Osteoblast (primary cell): Measurements from ENCODE around the gene TCF25. TPM values are rescaled to one million over a fixed set of nuclear protein-coding genes. Genes with fewer than 3 reads are reported as not detected.

Experiments used
- DNase-seq: peaks from one replicate; pipeline ENCODE4 v3.0.0; 2011; ENCODE audit warnings: low spot score, mixed read lengths; ENCODE audit not compliant: insufficient read length; ENCODE audit errors: missing footprints
- H2AFZ ChIP-seq: 2 replicates; pipeline ENCODE4 v1.6.0; 2011; ENCODE audit warnings: mild to moderate bottlenecking, low read length
- H3K27ac ChIP-seq: 2 replicates; pipeline ENCODE4 v1.5.1; 2011; ENCODE audit warnings: mild to moderate bottlenecking, low read depth, low read length, moderate library complexity
- H3K27me3 ChIP-seq: 2 replicates; pipeline ENCODE4 v1.6.0; 2012; ENCODE audit warnings: mild to moderate bottlenecking, control low read depth, inconsistent platforms, low read length, moderate library complexity; ENCODE audit not compliant: insufficient read depth
- H3K36me3 ChIP-seq: 2 replicates; pipeline ENCODE4 v1.5.1; 2011; ENCODE audit warnings: mild to moderate bottlenecking, low read length, control low read depth, moderate library complexity; ENCODE audit not compliant: insufficient read depth
- H3K4me1 ChIP-seq: 2 replicates; pipeline ENCODE4 v1.5.1; 2011; ENCODE audit warnings: mild to moderate bottlenecking, low read length, control low read depth, moderate library complexity; ENCODE audit not compliant: insufficient read depth
- H3K4me2 ChIP-seq: 2 replicates; pipeline ENCODE4 v1.6.0; 2011; ENCODE audit warnings: mild to moderate bottlenecking, low read length; ENCODE audit not compliant: insufficient read depth
- H3K4me3 ChIP-seq: fragments of 200-600 bp; sonication (generic); 3 replicates; pipeline ENCODE4 v1.5.1; 2012; ENCODE audit warnings: mild to moderate bottlenecking, low read length, inconsistent platforms; ENCODE audit not compliant: insufficient read depth
- H3K79me2 ChIP-seq: 2 replicates; pipeline ENCODE4 v1.6.0; 2012; ENCODE audit warnings: mild to moderate bottlenecking, low read length, control low read depth, inconsistent platforms; ENCODE audit not compliant: insufficient read depth
- H3K9me3 ChIP-seq: 2 replicates; pipeline ENCODE4 v1.5.1; 2011; ENCODE audit warnings: low read depth, low read length, control low read depth
- H4K20me1 ChIP-seq: 2 replicates; pipeline ENCODE4 v1.6.0; 2012; ENCODE audit warnings: mild to moderate bottlenecking, low read length, control low read depth; ENCODE audit not compliant: insufficient read depth
- CTCF ChIP-seq: IDR thresholded peaks from 2 replicates; pipeline ENCODE4 v1.5.1; 2011; ENCODE audit warnings: mild to moderate bottlenecking, low read depth, low read length, moderate library complexity; ENCODE audit errors: extremely low read depth
- total RNA-seq: library from RNA; depleted of rRNA; stranded (reverse); fragments of >200 nt; gene quantifications from 2 replicates; pipeline ENCODE4 v1.2.3, GENCODE V29; 2012

The TCF25 gene
- total RNA-seq, 1 donor: 230 TPM

- Histone ChIP-seq H3K27me3 (no peaks in the 10 kb centered on the region), H4K20me1 (peaks cover 21% of the 10 kb centered on the region), H2AFZ (no peak overlapping the region), H3K9me3 (no peaks in the 10 kb centered on the region), H3K4me3 (no peak overlapping the region), H3K4me1 (no peaks in the 10 kb centered on the region), H3K4me2 (no peak overlapping the region), H3K79me2 (peaks cover 28% of the 10 kb centered on the region), H3K27ac (no peak overlapping the region), H3K36me3 (peaks cover 79% of the 10 kb centered on the region)
- peak; percentile 58 for DNase-seq
- TF ChIP-seq CTCF: no peak
Measured at GRCh38 chr16:89890200-89890599, 16.8 kb downstream of the TCF25 start.

GRCh38 chr16:89890886-89891657, 17.7 kb downstream of the TCF25 start:
- TF ChIP-seq CTCF: no peak
- H3K79me2 ChIP-seq: peaks cover 25% of the 10 kb centered on the region
- no peak overlapping the region for H3K4me2 ChIP-seq
- peaks cover 81% of the 10 kb centered on the region for H3K36me3 ChIP-seq
- peaks cover 25% of the 10 kb centered on the region for H4K20me1 ChIP-seq
- no peaks in the 10 kb centered on the region for H3K9me3 ChIP-seq
- H3K4me1 ChIP-seq: no peaks in the 10 kb centered on the region
- H3K27me3 ChIP-seq: no peaks in the 10 kb centered on the region
- no peak overlapping the region for H2AFZ ChIP-seq
- H3K27ac ChIP-seq: no peak overlapping the region
- DNase-seq: peak; percentile 74
- H3K4me3 ChIP-seq: no peak overlapping the region

GRCh38 chr16:89892055-89892630, 18.8 kb downstream of the TCF25 start:
- TF ChIP-seq CTCF: no peak
- Histone ChIP-seq H3K36me3 (peaks cover 78% of the 10 kb centered on the region), H3K79me2 (peaks cover 24% of the 10 kb centered on the region), H3K9me3 (no peaks in the 10 kb centered on the region), H3K27me3 (no peaks in the 10 kb centered on the region), H4K20me1 (peaks cover 22% of the 10 kb centered on the region), H3K4me2 (no peak overlapping the region), H3K27ac (no peak overlapping the region), H2AFZ (no peak overlapping the region), H3K4me1 (no peaks in the 10 kb centered on the region), H3K4me3 (no peak overlapping the region)
- peak; percentile 75 for DNase-seq

GRCh38 chr16:89892635-89893034, 19.2 kb downstream of the TCF25 start:
- Histone ChIP-seq H3K9me3 (no peaks in the 10 kb centered on the region), H4K20me1 (peaks cover 24% of the 10 kb centered on the region), H2AFZ (no peak overlapping the region), H3K79me2 (peaks cover 20% of the 10 kb centered on the region), H3K36me3 (peaks cover 78% of the 10 kb centered on the region), H3K27me3 (no peaks in the 10 kb centered on the region), H3K27ac (no peak overlapping the region), H3K4me3 (no peak overlapping the region), H3K4me1 (no peaks in the 10 kb centered on the region), H3K4me2 (no peak overlapping the region)
- peak; percentile 62 for DNase-seq
- no peak for TF ChIP-seq CTCF
